ENCODE data around the gene CITED2.
"Not testable (repeated sequence)": the region's sequence is repeated elsewhere in the genome, so short reads cannot be mapped to it uniquely, and the experiment has no call there.

Gene CITED2

GRCh38 chr6:139369568-139370282 lies 4.7 kb downstream of the CITED2 start:
- no peak overlapping the region for H3K4me3 ChIP-seq (ENCODE audit: insufficient read length, low read depth)
- peaks cover 25% of the 10 kb centered on the region for H3K36me3 ChIP-seq (ENCODE audit: insufficient read depth, insufficient read length, low read length)
- no peak for TF ChIP-seq YY1 (IDR thresholded peaks at IDR 0.05; ENCODE audit: insufficient read depth, insufficient read length)
- TF ChIP-seq ZNF274 (IDR thresholded peaks at IDR 0.05; ENCODE audit: low read depth, low read length), result no peak
- TF ChIP-seq SUZ12 (IDR thresholded peaks at IDR 0.05; ENCODE audit: extremely low read depth, insufficient read depth, insufficient read length), result no peak
- no peak overlapping the region for H3K9ac ChIP-seq (ENCODE audit: insufficient read length, low read depth)
- DNase-seq (ENCODE audit: low read depth, low spot score), result no peak
- no peaks in the 10 kb centered on the region for H3K27me3 ChIP-seq (ENCODE audit: insufficient read depth, insufficient read length)
- H3K4me1 ChIP-seq (ENCODE audit: insufficient read depth, insufficient read length), result no peaks in the 10 kb centered on the region
- no peaks in the 10 kb centered on the region for H3K9me3 ChIP-seq (ENCODE audit: insufficient read depth, low read length)

GRCh38 chr6:139369068-139369467 lies 5.4 kb downstream of the CITED2 start:
- TF ChIP-seq ZNF274 (IDR thresholded peaks at IDR 0.05; ENCODE audit: low read depth, low read length) (no peak), SUZ12 (IDR thresholded peaks at IDR 0.05; ENCODE audit: extremely low read depth, insufficient read depth, insufficient read length) (no peak), YY1 (IDR thresholded peaks at IDR 0.05; ENCODE audit: insufficient read depth, insufficient read length) (no peak)
- Histone ChIP-seq H3K27me3 (ENCODE audit: insufficient read depth, insufficient read length) (no peaks in the 10 kb centered on the region), H3K9ac (ENCODE audit: insufficient read length, low read depth) (no peak overlapping the region), H3K4me1 (ENCODE audit: insufficient read depth, insufficient read length) (no peaks in the 10 kb centered on the region), H3K4me3 (ENCODE audit: insufficient read length, low read depth) (no peak overlapping the region), H3K9me3 (ENCODE audit: insufficient read depth, low read length) (no peaks in the 10 kb centered on the region), H3K36me3 (ENCODE audit: insufficient read depth, insufficient read length, low read length) (peaks cover 24% of the 10 kb centered on the region)
- DNase-seq (ENCODE audit: low read depth, low spot score), result no peak

- Histone ChIP-seq H3K4me1 (ENCODE audit: insufficient read depth, insufficient read length) (no peaks in the 10 kb centered on the region), H3K4me3 (ENCODE audit: insufficient read length, low read depth) (no peak overlapping the region), H3K27me3 (ENCODE audit: insufficient read depth, insufficient read length) (no peaks in the 10 kb centered on the region), H3K9ac (ENCODE audit: insufficient read length, low read depth) (no peak overlapping the region), H3K9me3 (ENCODE audit: insufficient read depth, low read length) (no peaks in the 10 kb centered on the region), H3K36me3 (ENCODE audit: insufficient read depth, insufficient read length, low read length) (peaks cover 20% of the 10 kb centered on the region)
- TF ChIP-seq YY1 (IDR thresholded peaks at IDR 0.05; ENCODE audit: insufficient read depth, insufficient read length) (no peak), SUZ12 (IDR thresholded peaks at IDR 0.05; ENCODE audit: extremely low read depth, insufficient read depth, insufficient read length) (no peak), ZNF274 (IDR thresholded peaks at IDR 0.05; ENCODE audit: low read depth, low read length) (no peak)
- DNase-seq (ENCODE audit: low read depth, low spot score), result no peak
Observed at GRCh38 chr6:139368661-139369060, 5.8 kb downstream of the CITED2 start.

- H3K4me1 ChIP-seq (ENCODE audit: insufficient read depth, insufficient read length), result no peaks in the 10 kb centered on the region
- no peak overlapping the region for H3K4me3 ChIP-seq (ENCODE audit: insufficient read length, low read depth)
Observed at GRCh38 chr6:139367810-139368351, 6.6 kb downstream of the CITED2 start.

GRCh38 chr6:139364982-139365379 lies 9.5 kb downstream of the CITED2 start:
- H3K9me3 ChIP-seq (ENCODE audit: insufficient read depth, low read length), result no peaks in the 10 kb centered on the region
- no peak for TF ChIP-seq SUZ12 (IDR thresholded peaks at IDR 0.05; ENCODE audit: extremely low read depth, insufficient read depth, insufficient read length)
- no peak for TF ChIP-seq ZNF274 (IDR thresholded peaks at IDR 0.05; ENCODE audit: low read depth, low read length)
- no peak for TF ChIP-seq YY1 (IDR thresholded peaks at IDR 0.05; ENCODE audit: insufficient read depth, insufficient read length)
- H3K9ac ChIP-seq (ENCODE audit: insufficient read length, low read depth), result no peak overlapping the region
- H3K4me3 ChIP-seq (ENCODE audit: insufficient read length, low read depth), result no peak overlapping the region
- no peaks in the 10 kb centered on the region for H3K27me3 ChIP-seq (ENCODE audit: insufficient read depth, insufficient read length)
- no peak for DNase-seq (ENCODE audit: low read depth, low spot score)
- no peaks in the 10 kb centered on the region for H3K4me1 ChIP-seq (ENCODE audit: insufficient read depth, insufficient read length)
- no peaks in the 10 kb centered on the region for H3K36me3 ChIP-seq (ENCODE audit: insufficient read depth, insufficient read length, low read length)

More at GRCh38 chr6:139367810-139368351, 6.6 kb downstream of the CITED2 start:
- peak; percentile 86 for DNase-seq (ENCODE audit: low read depth, low spot score)
- H3K9me3 ChIP-seq (ENCODE audit: insufficient read depth, low read length), result no peaks in the 10 kb centered on the region
- TF ChIP-seq ZNF274 (IDR thresholded peaks at IDR 0.05; ENCODE audit: low read depth, low read length) (no peak), YY1 (IDR thresholded peaks at IDR 0.05; ENCODE audit: insufficient read depth, insufficient read length) (no peak), SUZ12 (IDR thresholded peaks at IDR 0.05; ENCODE audit: extremely low read depth, insufficient read depth, insufficient read length) (no peak)
- no peaks in the 10 kb centered on the region for H3K27me3 ChIP-seq (ENCODE audit: insufficient read depth, insufficient read length)
- peaks cover 12% of the 10 kb centered on the region for H3K36me3 ChIP-seq (ENCODE audit: insufficient read depth, insufficient read length, low read length)
- peak overlapping the region; percentile 21 for H3K9ac ChIP-seq (ENCODE audit: insufficient read length, low read depth)

- no peaks in the 10 kb centered on the region for H3K36me3 ChIP-seq (ENCODE audit: insufficient read depth, insufficient read length, low read length)
- DNase-seq (ENCODE audit: low read depth, low spot score), result no peak
- H3K9me3 ChIP-seq (ENCODE audit: insufficient read depth, low read length), result no peaks in the 10 kb centered on the region
- H3K4me1 ChIP-seq (ENCODE audit: insufficient read depth, insufficient read length), result no peaks in the 10 kb centered on the region
- H3K4me3 ChIP-seq (ENCODE audit: insufficient read length, low read depth), result no peak overlapping the region
- H3K27me3 ChIP-seq (ENCODE audit: insufficient read depth, insufficient read length), result no peaks in the 10 kb centered on the region
- no peak overlapping the region for H3K9ac ChIP-seq (ENCODE audit: insufficient read length, low read depth)
- TF ChIP-seq YY1 (IDR thresholded peaks at IDR 0.05; ENCODE audit: insufficient read depth, insufficient read length), result no peak
Observed at GRCh38 chr6:139364302-139364981, 10.0 kb downstream of the CITED2 start.

- not testable (repeated sequence) for H3K36me3 ChIP-seq (ENCODE audit: insufficient read depth, insufficient read length, low read length); H3K4me1 ChIP-seq (ENCODE audit: insufficient read depth, insufficient read length); H3K9me3 ChIP-seq (ENCODE audit: insufficient read depth, low read length); H3K9ac ChIP-seq (ENCODE audit: insufficient read length, low read depth); DNase-seq (ENCODE audit: low read depth, low spot score); H3K27me3 ChIP-seq (ENCODE audit: insufficient read depth, insufficient read length); H3K4me3 ChIP-seq (ENCODE audit: insufficient read length, low read depth)
Observed at GRCh38 chr6:139363797-139364196, 10.7 kb downstream of the CITED2 start.

GRCh38 chr6:139363123-139363522 lies 11.3 kb downstream of the CITED2 start:
- DNase-seq (ENCODE audit: low read depth, low spot score); H3K27me3 ChIP-seq (ENCODE audit: insufficient read depth, insufficient read length); H3K9me3 ChIP-seq (ENCODE audit: insufficient read depth, low read length); H3K9ac ChIP-seq (ENCODE audit: insufficient read length, low read depth); H3K36me3 ChIP-seq (ENCODE audit: insufficient read depth, insufficient read length, low read length); H3K4me3 ChIP-seq (ENCODE audit: insufficient read length, low read depth); H3K4me1 ChIP-seq (ENCODE audit: insufficient read depth, insufficient read length): not testable (repeated sequence)

Measured in NT2/D1 (cell line).